ENCODE results near the gene MORN1.

Gene MORN1

GRCh38 chr1:2315674-2316450 is 75.5 kb downstream of the MORN1 start:
- Histone ChIP-seq H3K14ac (ENCODE audit: low read length) (peak overlapping the region; percentile 95), H2BK12ac (ENCODE audit: low read length) (peak overlapping the region; percentile 100), H2AFZ (ENCODE audit: low read length) (peak overlapping the region; percentile 76), H3K36me3 (replicated peaks in 1 of 2; ENCODE audit: control insufficient read depth in 2 of 2, insufficient read depth in 2 of 2, low read length in 2 of 2) (no peaks in the 10 kb centered on the region), H3K27ac (replicated peaks; ENCODE audit: low read length) (peak overlapping the region; percentile 71), H3K4me1 (ENCODE audit: control insufficient read depth in 2 of 2, insufficient read depth in 1 of 2, low read depth in 1 of 2, low read length in 2 of 2) (peaks cover 52 to 83% of the 10 kb centered on the region in 2 donors), H2BK15ac (ENCODE audit: low read length) (peak overlapping the region; percentile 100), H3K4me2 (ENCODE audit: insufficient read depth, low read length, poor library complexity, severe bottlenecking) (peak overlapping the region; percentile 31), H4K8ac (ENCODE audit: low read depth, low read length) (peak overlapping the region; percentile 86), H3K9me3 (replicated peaks in 1 of 2; ENCODE audit: control insufficient read depth in 2 of 2, insufficient read depth in 1 of 2, low read depth in 1 of 2, low read length in 2 of 2) (no peaks in the 10 kb centered on the region), H3K79me1 (ENCODE audit: low read depth, low read length) (peaks cover 7% of the 10 kb centered on the region), H2BK5ac (ENCODE audit: low read length) (peak overlapping the region; percentile 96), H3K4ac (ENCODE audit: low read length) (peak overlapping the region; percentile 97), H2AK5ac (ENCODE audit: low read depth, low read length) (peak overlapping the region; percentile 100), H3K9ac (ENCODE audit: low read depth, low read length, poor library complexity) (peak overlapping the region; percentile 53), H4K91ac (ENCODE audit: low read depth, low read length, poor library complexity) (peak overlapping the region; percentile 11), H3K27me3 (ENCODE audit: control insufficient read depth in 3 of 3, insufficient read depth in 3 of 3, low read depth in 1 of 3, low read length in 3 of 3) (no peaks in the 10 kb centered on the region), H3K23ac (ENCODE audit: low read depth, low read length, poor library complexity) (peak overlapping the region; percentile 95), H3K4me3 (ENCODE audit: low read length in 2 of 2) (no peak overlapping the region), H2BK120ac (ENCODE audit: low read depth, low read length) (peak overlapping the region; percentile 93), H3K18ac (ENCODE audit: low read length) (peak overlapping the region; percentile 97)
- DNase-seq (ENCODE audit: low spot score), result no peak
- no CpG with 5 or more reads among the region's 21 CpGs for WGBS, 2 donors (ENCODE audit: extremely low coverage in 2 of 2, insufficient read length in 2 of 2, insufficient replicate concordance in 1 of 2)

- Histone ChIP-seq H3K23ac (ENCODE audit: low read depth, low read length, poor library complexity) (peak overlapping the region; percentile 95), H3K4me2 (ENCODE audit: insufficient read depth, low read length, poor library complexity, severe bottlenecking) (peak overlapping the region; percentile 66), H3K9me3 (replicated peaks in 1 of 2; ENCODE audit: control insufficient read depth in 2 of 2, insufficient read depth in 1 of 2, low read depth in 1 of 2, low read length in 2 of 2) (no peaks in the 10 kb centered on the region), H2BK120ac (ENCODE audit: low read depth, low read length) (peak overlapping the region; percentile 93), H3K18ac (ENCODE audit: low read length) (peak overlapping the region; percentile 97), H2BK5ac (ENCODE audit: low read length) (peak overlapping the region; percentile 96), H4K91ac (ENCODE audit: low read depth, low read length, poor library complexity) (peak overlapping the region; percentile 11), H2AK5ac (ENCODE audit: low read depth, low read length) (peak overlapping the region; percentile 100), H3K14ac (ENCODE audit: low read length) (peak overlapping the region; percentile 95), H2BK15ac (ENCODE audit: low read length) (peak overlapping the region; percentile 100), H3K27ac (replicated peaks; ENCODE audit: low read length) (peak overlapping the region; percentile 84), H2BK12ac (ENCODE audit: low read length) (peak overlapping the region; percentile 100), H3K79me1 (ENCODE audit: low read depth, low read length) (peaks cover 7% of the 10 kb centered on the region), H3K9ac (ENCODE audit: low read depth, low read length, poor library complexity) (peak overlapping the region; percentile 53), H3K36me3 (replicated peaks in 1 of 2; ENCODE audit: control insufficient read depth in 2 of 2, insufficient read depth in 2 of 2, low read length in 2 of 2) (no peaks in the 10 kb centered on the region), H3K4me3 (ENCODE audit: low read length in 2 of 2) (peak overlapping the region; percentile 54 to 68), H2AFZ (ENCODE audit: low read length) (peak overlapping the region; percentile 76), H3K4me1 (ENCODE audit: control insufficient read depth in 2 of 2, insufficient read depth in 1 of 2, low read depth in 1 of 2, low read length in 2 of 2) (peaks cover 50 to 75% of the 10 kb centered on the region in 2 donors), H3K27me3 (ENCODE audit: control insufficient read depth in 3 of 3, insufficient read depth in 3 of 3, low read depth in 1 of 3, low read length in 3 of 3) (no peaks in the 10 kb centered on the region), H3K4ac (ENCODE audit: low read length) (peak overlapping the region; percentile 97), H4K8ac (ENCODE audit: low read depth, low read length) (peak overlapping the region; percentile 86)
- peak; percentile 57 for DNase-seq (ENCODE audit: low spot score)
- WGBS, 2 donors (ENCODE audit: extremely low coverage in 2 of 2, insufficient read length in 2 of 2, insufficient replicate concordance in 1 of 2), result no CpG with 5 or more reads among the region's 91 CpGs
Measured at GRCh38 chr1:2314803-2315673, 76.3 kb downstream of the MORN1 start.

DNA sequence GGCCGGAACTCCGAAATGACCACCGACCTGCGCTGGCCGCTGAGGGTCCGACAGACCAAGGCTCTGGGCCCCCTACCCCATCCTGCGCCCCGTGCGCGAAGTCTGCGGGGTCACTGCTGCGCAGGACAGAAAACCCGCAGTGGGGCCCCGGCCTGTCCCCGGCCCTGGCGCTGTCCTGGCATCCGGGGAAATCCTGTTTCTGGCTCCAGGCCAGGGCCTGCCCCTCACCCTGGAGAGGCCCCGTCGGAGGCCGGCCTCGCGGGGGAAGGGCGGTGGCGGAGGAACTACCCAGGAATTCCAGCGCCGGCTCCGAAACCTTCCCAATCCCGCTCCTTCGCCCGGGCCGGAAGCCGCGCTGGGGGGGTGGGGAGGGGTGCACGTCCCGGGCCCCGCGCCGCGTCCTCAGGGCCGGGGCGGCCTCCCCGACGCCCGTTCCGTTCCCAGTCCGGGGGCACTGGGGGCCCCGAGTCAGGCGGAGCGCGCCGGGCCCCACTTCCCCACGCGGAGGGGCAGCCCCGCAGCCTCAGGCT is 77.0 kb downstream of the MORN1 start:
- H3K9ac ChIP-seq (ENCODE audit: low read depth, low read length, poor library complexity), result peak overlapping the region; percentile 85
- peak overlapping the region; percentile 46 for H3K4ac ChIP-seq (ENCODE audit: low read length)
- WGBS, 2 donors (ENCODE audit: extremely low coverage in 2 of 2, insufficient read length in 2 of 2, insufficient replicate concordance in 1 of 2), result no CpG with 5 or more reads among the region's 54 CpGs
- DNase-seq (ENCODE audit: low spot score), result peak; percentile 73
- H3K36me3 ChIP-seq (replicated peaks in 1 of 2; ENCODE audit: control insufficient read depth in 2 of 2, insufficient read depth in 2 of 2, low read length in 2 of 2), result peaks cover 0 to under 1% of the 10 kb centered on the region in 2 donors
- H2BK15ac ChIP-seq (ENCODE audit: low read length), result peak overlapping the region; percentile 34
- H3K4me3 ChIP-seq (ENCODE audit: low read length in 2 of 2), result peak overlapping the region; percentile 54 to 68
- H3K18ac ChIP-seq (ENCODE audit: low read length), result peak overlapping the region; percentile 95
- H3K4me1 ChIP-seq (ENCODE audit: control insufficient read depth in 2 of 2, insufficient read depth in 1 of 2, low read depth in 1 of 2, low read length in 2 of 2), result peaks cover 50 to 70% of the 10 kb centered on the region in 2 donors
- H3K4me2 ChIP-seq (ENCODE audit: insufficient read depth, low read length, poor library complexity, severe bottlenecking), result peak overlapping the region; percentile 66
- H2BK120ac ChIP-seq (ENCODE audit: low read depth, low read length), result peak overlapping the region; percentile 88
- peak overlapping the region; percentile 68 for H2AFZ ChIP-seq (ENCODE audit: low read length)
- peaks cover 7% of the 10 kb centered on the region for H3K79me1 ChIP-seq (ENCODE audit: low read depth, low read length)
- peak overlapping the region; percentile 1 for H4K91ac ChIP-seq (ENCODE audit: low read depth, low read length, poor library complexity)
- no peaks in the 10 kb centered on the region for H3K27me3 ChIP-seq (ENCODE audit: control insufficient read depth in 3 of 3, insufficient read depth in 3 of 3, low read depth in 1 of 3, low read length in 3 of 3)
- peak overlapping the region; percentile 93 for H2BK12ac ChIP-seq (ENCODE audit: low read length)
- peak overlapping the region; percentile 99 for H2AK5ac ChIP-seq (ENCODE audit: low read depth, low read length)
- H2BK5ac ChIP-seq (ENCODE audit: low read length), result peak overlapping the region; percentile 96
- no peak overlapping the region for H3K14ac ChIP-seq (ENCODE audit: low read length)
- no peak overlapping the region for H3K23ac ChIP-seq (ENCODE audit: low read depth, low read length, poor library complexity)
- peak overlapping the region; percentile 84 for H3K27ac ChIP-seq (replicated peaks; ENCODE audit: low read length)
- no peak overlapping the region for H4K8ac ChIP-seq (ENCODE audit: low read depth, low read length)
- no peaks in the 10 kb centered on the region for H3K9me3 ChIP-seq (replicated peaks in 1 of 2; ENCODE audit: control insufficient read depth in 2 of 2, insufficient read depth in 1 of 2, low read depth in 1 of 2, low read length in 2 of 2)
